Measurements from ENCODE around the gene AQP12B.

AQP12B gene

DNA sequence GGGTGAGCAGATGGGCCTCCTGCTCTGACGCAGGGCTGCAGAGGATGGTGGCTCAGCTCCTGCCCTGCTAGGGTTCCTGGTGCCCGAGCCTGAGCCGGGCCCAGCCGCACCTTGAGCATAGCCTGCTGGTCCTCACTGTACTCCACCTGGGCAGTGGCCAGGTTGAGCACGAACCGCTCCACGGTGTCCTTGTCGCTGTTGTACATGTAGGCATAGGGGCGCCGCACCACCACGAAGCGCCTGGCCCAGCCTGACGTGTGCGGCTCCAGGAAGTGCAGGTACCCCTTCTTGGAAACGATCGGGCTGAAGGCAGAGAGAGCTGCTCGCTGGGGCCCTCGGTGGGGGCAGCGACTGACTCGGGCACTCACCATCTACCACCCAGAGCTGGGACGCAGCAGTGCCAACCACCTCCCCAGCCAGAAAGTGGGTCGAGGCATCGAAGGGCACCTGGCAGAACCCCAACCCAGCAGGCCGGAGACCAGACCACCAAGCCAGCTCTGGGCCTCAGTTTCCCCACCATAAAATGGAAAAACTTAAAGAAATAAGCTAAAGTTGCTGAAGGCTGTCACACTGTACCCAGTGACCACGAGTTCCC, 36.3 kb upstream of the AQP12B start:
- in situ Hi-C loops (cut with HindIII; ENCODE audit: low sequenced_read_pairs), result no loop called here

DNA sequence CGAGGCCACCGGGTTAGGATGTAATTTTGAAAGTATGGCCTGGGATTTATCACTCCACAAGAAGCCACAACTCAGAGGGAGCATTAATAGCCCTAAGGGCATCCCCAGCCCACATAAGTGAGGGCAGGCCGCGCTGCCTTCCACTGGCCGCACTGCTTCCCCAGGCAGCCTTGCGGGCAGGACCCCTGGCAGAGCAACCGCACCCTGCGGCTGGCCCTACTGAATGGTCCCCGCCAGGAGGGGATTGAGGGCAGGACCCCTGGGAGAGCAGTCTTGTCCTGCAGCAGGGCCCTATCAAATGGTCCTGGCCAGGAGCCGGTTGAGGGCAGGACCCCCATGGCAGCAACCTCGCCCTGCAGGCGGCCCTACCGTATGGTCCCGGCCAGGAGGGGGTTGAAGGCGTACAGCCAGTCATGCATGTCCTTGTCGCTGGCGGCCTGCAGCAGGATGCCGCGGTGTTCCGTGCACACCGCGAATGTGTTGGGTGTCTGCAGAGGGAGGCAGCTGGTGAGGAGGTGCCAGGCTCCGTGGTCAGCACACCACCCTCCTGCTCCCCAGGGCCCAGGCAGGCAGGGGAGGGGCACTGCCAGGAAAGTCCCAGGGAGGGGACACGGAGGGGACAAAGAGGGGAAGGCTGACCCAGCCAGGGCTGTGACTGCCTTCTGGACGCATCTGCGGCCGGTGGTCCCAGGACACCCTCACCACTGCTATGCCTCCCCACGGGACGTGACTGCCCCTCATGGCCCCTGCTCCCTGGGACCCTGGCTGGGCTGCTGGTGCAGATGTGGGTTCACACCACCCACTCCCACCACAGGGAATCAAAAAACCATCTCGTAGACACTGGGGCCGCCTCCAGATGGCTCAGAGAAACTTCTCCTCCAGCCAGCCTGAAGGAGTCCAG, 35.2 kb upstream of the AQP12B start:
- in situ Hi-C loops (cut with HindIII; ENCODE audit: low sequenced_read_pairs), result no loop called here

DNA sequence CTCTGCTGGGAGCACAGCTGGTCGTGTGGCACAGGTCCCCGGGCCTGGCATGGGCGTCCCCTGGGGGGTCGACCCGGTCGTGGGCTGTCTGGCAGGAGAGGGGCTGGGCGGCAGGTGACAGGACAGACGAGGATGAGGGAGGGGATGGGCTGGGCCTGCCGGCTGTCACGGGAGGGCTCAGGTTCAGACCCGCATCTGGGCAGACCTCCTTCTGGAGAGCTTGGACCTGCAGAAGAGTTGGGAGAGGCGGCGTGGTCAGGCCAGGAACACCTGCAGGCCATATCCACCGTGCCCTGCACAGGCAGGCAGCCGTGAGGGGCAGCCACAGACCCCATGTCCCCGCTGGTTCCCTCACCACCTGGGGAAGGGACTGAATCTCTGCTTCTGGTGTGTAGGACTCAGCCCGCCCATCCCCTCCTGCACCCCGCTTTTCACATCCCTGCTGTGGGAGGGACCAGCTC, 34.5 kb upstream of the AQP12B start:
- in situ Hi-C loops (cut with HindIII; ENCODE audit: low sequenced_read_pairs), result no loop called here

DNA sequence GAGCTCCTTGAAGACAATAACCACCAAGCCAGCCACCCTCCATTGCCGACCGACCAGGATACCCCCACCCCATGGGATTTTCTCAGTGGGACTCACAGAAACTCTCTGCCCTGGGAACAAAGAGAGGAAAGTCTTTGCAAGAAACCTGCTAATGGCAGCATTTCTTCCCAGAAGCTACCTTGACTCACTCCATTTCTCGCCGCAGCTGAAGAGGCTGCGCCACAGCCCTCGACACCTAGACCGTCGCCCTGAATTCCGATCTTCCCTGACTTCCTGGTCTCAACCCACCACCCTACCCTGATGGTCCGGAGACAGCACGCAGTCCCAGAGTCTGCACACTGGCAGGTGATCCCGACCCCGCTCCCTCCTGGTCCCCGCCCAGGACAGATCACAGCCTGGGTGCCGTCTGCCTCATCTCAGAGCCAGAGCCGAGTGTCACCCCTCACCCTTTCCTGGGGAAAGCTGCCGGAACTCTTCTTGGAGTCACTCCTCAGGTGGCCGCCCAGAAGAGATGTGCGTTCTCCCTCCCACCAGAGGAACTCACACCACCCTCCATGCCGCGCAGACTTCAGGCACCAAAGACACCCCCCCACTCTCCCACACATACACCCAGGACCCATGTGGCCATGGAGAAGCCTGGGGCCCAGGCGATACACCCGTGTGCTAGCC, 33.6 kb upstream of the AQP12B start:
- in situ Hi-C loops (cut with HindIII; ENCODE audit: low sequenced_read_pairs), result no loop called here

DNA sequence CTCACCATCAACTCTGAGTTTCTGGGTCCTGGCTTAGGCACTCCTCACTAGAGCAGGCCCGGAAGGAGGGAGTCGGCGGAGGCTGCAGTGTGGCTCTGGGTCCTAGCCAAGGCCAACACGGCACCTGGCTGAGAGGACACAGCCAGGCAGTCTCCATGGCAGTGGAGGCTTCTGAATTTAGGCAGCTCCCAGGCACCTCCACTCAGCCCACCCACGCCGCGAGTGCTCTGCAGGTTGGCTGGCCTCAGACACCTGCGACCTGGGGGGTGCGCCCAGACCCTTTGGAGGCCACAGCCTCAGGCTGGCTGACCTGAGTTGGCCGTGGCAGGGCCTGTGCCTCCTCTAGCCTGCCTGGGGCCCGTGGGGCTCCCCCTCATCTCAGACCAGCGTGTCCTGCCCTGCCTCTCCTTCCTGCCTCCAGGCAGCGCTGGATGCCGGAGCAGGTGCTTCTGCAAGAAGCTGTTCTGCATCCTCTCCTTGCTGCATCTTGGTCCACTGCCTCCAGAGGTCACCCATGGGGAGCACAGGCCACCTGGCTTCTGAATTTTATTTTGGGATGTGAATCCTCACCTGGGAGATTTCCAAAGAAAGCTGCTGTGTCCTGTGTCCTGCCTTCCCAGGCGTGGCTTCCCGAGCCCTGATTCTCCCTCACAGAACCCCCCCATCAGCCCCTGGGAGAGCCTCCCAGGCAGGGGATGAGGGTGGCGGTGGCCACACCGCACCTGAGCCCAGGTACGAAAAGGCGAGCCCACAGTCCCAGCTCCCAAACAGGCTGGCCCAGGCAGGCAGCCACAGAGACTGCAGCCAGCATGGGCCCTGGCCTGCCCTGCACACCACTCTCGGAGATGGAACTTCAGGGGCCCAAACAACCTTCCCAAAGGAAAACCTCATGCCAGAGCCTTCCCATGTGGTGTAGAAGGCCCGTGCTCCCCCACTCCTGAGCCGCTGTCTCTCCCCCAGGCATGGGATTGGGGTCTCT, 32.4 kb upstream of the AQP12B start:
- in situ Hi-C loops (cut with HindIII; ENCODE audit: low sequenced_read_pairs), result no loop called here

DNA sequence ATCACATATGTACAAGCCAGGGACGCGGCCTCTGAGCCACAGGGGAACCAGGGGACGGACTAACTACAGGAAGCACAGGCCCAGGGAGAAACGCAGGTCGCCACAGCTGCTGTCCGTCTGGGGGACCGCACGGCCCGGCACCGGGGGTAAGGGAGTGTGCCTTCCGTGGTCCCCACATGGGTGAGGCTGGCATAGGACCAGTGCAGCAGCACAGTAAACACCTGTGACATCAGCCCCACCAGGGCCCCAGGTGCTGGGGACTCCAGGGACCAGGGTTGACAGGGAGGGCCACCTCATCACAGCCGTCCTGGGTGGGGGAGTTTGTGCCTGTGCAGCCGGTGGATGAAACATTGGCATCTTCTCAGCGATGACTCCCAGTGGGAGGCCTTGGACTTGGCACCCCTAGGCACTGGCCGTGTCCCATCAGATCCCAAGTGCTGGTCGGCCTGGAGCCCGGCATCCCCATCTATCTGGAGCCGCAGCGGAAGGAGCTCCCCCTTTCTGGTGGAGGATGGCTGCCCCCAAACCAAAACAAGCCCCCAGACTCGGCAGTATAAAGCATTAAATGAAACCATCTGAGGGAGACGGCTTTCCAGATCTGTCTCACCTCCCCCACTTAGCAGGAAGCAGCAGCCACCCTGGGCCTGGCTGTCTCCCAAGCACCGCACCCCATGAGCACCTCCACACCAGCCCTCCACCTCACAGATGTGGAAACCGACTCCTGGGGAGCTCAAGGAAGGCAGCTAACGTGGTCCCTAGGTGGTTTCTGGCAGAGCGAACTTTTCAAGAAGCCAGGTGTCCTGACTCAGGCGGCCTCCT, 31.5 kb upstream of the AQP12B start:
- in situ Hi-C loops (cut with HindIII; ENCODE audit: low sequenced_read_pairs), result no loop called here

DNA sequence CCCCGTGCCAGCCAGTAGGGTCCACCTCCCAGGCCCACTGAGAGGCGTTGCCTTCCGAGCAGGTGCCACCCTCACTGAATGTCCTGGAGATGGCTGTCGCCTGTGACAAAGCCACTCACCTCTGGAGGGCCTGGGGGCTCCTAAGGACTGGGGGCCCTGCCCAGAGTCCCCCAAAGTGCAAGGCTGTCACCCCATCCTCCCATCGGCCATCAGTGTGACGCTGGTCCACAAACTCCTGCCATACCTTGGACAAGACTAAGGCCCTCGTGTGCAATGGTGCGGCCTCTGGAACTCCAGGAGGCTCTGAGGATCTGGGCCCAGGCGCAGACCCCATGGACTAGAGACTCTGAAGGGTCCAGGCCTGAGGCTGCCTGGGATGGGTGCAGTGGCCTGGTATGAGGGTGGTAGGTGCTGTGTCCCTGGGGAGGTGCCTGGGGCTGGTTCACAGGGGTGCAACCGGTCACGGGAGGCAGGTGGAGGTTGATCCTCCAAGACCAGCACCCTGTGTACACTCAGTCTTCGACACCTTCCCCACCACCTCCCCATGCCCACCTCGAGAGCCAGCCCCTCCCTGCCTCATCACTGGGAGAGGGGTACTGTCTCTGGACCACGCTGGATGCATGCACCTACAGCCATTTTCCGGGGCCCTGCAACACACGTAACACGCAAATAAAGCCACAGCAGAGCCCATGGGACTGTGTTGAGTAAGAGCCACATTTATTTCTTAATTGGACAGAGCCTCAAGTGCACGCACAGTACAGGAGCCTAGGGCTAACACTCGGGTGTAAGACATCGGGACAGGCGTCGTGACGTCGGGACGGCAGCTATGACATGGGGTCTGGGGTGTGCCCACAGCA, 30.6 kb upstream of the AQP12B start:
- in situ Hi-C loops (cut with HindIII; ENCODE audit: low sequenced_read_pairs), result no loop called here

DNA sequence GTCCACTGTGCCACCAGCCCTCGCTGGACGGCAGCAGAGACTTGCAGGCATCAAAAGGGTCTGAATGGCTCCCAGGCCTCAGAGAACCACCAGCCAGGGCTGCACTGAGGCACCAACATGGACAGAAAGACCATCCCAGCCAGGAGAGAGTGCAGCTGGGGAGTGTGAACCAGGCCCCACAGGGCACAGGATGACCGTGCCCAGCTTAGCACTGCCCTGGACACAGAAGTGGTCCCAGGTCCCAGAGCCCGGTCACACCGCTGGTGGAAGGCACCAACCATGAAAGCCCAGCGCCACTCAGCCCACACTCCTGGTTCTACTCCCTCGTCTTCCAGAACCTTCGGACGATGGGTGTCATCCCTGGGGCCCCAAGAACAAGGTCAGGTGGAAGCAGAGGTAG, 29.4 kb upstream of the AQP12B start:
- in situ Hi-C loops (cut with HindIII; ENCODE audit: low sequenced_read_pairs), result no loop called here

DNA sequence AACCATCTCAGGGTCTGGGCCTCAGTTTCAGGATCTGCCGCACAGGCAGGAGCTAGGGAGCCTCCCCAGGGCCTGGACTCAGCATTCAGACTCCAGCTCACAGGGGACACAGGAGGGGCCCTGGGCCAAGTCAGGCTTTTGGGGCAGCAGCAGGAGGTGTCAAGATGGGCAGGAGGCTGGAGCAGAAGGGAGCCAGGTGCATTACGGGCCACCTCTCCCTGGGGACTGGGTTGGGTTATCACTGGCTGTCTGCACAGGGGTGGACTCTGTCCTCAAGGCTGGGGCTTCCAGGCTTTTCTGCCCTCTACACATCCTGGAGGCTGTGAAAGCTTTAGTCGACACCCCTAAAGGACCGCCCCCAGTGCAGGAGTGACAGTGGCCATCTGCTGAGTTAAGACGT, 29.0 kb upstream of the AQP12B start:
- in situ Hi-C loops (cut with HindIII; ENCODE audit: low sequenced_read_pairs), result no loop called here

DNA sequence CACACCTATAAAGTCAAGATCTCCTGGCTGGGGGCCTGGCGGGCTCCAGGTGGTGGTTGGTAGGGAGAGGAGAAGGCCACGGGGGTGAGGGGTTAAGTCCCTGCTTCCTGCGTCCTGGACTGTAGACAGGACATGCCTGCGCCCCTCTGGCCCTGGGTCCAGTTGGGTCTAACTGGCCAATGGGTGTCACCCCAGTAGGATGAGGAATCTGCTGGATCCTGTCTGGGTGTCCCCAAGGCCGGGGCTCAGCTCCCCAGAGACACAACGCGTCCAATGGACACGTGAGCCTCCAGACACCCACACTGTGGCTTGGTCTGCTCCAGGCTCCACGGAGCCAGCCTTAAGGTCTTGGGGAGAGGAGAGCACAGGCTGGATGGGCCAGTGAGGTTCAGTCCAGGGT, 28.6 kb upstream of the AQP12B start:
- in situ Hi-C loops (cut with HindIII; ENCODE audit: low sequenced_read_pairs), result no loop called here

DNA sequence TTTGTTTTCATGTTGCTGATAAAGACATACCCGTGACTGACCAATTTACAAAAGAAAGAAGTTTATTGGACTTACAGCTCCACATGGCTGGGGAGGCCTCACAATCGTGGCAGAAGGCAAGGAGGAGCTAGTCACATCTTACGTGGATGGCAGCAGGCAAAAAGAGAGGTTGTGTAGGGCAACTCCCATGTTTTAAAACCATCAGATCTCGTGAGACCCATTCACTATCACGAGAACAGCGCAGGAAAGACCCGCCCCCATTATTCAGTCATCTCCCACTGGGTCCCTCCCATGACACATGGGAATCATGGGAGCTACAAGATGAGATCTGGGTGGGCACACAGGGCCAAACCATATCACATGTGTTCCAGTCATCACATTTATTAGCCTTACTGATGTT, 25.8 kb upstream of the AQP12B start:
- in situ Hi-C loops (cut with HindIII; ENCODE audit: low sequenced_read_pairs), result loop anchor here (10.0 kb wide), 1 partner anchor 64 kb away; no protein-coding TSS in a partner anchor

DNA sequence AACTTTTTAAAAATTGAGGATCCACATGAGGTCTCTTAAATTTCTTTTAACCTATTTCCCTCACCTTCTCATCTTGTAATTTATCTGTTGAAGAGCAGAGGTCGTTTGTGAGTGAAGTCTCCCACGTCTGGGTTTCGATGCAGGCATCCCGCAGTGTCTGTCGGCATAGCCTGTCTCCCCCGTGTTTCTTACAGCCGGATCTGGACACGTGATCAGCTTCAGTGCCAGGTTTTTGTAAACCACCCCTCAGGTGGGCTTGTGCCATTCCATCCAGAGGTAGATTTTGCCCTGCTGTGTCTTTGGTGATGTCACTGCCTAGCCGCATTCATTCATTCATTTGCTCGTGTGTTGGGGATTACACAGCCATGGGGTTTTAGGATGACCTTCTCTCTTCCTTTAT, 25.1 kb upstream of the AQP12B start:
- in situ Hi-C loops (cut with HindIII; ENCODE audit: low sequenced_read_pairs), result loop anchor here (10.0 kb wide), 1 partner anchor 63 kb away; no protein-coding TSS in a partner anchor

DNA sequence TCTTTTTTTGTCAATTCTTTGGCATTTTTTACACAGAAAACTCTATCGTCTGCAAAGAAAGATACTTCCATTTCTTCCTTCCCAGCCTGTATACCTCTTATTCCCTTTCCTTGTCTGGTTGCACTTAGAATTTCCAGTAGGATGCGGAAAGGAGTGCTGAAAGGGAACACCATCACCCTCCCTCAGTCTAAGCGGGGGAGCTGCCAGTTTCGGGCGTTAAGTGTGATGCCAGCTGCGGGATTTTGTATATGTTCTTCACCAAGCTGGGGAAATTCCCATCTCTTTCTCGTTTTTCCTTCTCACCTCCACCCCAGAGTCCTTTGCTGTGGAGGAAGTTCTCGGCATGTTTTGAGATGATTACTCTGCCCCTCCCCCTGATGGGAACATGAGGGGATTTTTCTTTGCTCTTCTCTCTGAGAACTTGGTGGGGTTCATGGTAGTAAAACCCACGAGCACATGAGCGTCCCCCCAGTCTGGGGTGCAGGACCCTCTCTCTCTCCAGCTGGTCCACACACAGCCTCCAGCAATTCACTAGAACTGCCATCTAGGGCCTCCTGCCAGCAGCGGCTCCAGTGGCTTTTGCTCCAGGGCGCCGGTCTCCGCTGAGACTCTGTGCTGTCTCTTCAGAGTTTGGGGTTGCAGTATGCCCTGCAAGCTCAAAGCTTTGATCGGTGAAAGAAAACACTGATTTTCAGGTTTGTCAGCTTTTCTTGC, 24.5 kb upstream of the AQP12B start:
- in situ Hi-C loops (cut with HindIII; ENCODE audit: low sequenced_read_pairs), result loop anchor here (10.0 kb wide), 1 partner anchor 62 kb away; no protein-coding TSS in a partner anchor

DNA sequence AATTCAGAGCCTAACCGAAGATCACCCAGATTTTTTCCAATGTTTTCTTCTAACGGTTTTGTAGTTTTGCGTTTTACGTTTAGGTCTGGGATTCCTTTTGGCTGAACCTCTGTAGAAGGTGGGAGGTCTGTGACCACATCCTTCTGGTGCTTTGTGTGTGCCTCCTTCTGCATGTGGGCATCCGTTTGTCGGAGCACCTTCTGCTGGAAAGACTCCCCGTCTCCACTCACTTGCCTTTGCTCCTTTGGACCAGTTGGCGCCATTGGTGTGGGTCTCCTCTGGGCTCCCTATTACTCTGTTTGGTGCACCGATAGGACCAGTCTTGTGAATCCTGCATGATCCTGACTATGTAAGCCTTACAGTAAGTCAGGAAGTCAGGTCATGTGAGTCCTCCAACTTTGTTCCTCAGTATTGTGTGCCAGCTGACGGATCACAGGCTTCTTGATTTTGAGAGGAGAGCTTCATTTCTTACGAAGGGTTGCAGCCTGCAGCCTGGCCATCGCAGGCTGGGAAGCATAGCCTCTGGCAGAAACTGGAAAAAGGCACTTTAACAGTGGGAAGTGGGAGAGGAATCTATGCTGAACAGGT, 22.6 kb upstream of the AQP12B start:
- in situ Hi-C loops (cut with HindIII; ENCODE audit: low sequenced_read_pairs), result loop anchor here (10.0 kb wide), 1 partner anchor 60 kb away; no protein-coding TSS in a partner anchor

DNA sequence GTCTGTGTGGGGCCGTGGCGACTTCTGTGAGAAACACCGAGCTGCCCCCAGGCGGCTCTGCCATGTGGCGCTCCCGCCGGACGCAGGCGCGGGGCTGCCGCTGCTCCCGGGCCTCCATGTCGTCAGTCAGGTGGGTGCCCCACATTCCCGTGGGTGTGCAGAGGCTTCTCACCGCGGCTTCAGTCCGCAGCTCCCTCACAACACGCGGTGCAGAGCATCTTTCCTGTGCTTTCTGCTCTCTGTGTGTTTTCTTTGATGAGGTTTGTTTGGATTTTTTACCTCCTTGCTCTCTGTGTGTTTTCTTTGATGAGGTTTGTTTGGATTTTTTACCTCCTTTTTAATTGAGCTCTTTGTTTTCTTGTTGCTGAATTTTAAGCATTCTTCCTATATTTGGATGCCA, 22.0 kb upstream of the AQP12B start:
- in situ Hi-C loops (cut with HindIII; ENCODE audit: low sequenced_read_pairs), result loop anchor here (10.0 kb wide), 1 partner anchor 60 kb away; no protein-coding TSS in a partner anchor

DNA sequence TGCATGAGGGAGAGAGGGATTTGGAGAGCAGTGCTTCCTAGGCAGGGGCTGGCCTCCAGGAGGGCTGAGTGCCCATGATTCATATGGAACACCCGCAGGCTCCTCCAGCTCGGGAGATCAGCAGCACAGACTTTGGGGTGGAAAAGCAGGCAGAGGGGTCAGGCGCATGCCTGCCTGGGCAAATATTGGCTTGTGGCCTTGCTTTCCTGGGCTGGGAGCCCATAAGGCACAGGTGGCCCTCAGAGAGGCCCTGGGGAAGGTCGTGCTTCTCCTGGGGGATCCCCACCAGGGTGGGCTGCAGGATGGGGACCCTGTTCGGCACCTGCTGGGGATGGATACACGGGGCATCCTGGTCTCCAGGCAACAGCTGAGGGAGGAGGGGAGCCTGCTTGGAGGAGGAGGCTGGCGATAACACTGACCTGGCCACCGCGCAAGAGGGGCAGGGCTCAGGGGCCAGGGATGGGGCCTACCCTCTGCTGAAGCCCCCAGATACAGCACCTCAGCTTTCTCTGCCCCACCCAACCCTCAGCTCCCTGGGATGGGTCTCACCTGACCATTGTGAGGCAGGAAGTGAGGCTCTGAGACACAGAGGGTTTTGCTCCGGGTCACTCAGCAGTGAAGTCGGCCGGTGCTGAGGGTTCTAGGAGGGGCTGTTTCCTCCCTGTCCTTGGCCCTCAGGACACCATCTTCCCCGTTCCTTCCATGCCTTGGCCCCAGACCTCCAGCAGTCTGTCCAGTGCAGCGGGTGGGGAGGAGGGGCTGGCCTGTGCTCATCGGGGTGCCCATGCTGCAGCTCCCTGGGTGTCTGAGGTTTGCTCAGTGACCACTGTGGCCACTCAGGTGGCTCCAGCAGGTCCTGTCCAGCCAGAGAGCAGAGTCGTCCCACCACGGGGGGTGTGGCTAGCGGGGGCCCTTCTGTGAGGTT, 21.0 kb upstream of the AQP12B start:
- in situ Hi-C loops (cut with HindIII; ENCODE audit: low sequenced_read_pairs), result loop anchor here (10.0 kb wide), 1 partner anchor 59 kb away; no protein-coding TSS in a partner anchor

All from endothelial cell of hepatic sinusoid (primary cell).